ENCODE results near the gene SHKBP1.

DNA sequence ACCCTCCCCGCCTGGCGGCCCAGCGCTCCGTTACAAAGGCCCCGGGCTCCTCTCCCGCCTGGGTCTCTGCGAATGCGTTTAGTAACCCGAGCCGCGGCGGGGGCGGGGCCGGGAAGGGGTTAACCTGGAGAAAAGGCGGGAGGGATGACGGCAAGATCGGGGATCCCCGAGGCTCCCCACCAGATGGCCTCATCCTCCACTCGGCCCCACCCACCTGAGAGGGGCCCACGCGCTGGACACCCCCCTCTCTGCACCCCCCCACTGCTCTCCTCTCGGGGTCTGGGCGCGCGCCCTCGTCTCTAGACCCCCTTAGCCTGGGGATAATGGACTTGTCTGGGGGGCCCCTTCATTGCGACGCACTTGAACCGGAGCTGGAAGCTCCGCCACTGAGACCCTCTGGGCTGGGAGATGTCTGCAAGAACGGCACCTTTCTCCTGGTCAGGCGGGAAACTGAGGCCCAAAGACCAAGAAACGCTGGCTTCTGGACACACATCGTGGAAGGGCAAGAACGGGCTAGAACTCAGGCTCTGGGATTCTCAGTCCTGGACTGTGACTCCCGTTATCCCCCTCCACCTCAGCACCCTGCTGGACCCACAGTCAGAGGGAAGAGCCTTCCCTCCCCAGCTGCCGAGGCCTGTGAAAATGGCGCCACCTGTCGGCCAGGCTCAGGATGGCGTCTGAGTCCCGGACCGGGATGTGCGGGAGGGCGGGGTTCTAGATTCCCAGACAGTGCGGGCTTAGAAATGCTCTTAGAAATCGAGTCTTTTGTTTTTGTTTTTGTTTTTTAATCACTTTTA is 21.6 kb downstream of the SHKBP1 start:
- TF ChIP-seq, protein P1, sequence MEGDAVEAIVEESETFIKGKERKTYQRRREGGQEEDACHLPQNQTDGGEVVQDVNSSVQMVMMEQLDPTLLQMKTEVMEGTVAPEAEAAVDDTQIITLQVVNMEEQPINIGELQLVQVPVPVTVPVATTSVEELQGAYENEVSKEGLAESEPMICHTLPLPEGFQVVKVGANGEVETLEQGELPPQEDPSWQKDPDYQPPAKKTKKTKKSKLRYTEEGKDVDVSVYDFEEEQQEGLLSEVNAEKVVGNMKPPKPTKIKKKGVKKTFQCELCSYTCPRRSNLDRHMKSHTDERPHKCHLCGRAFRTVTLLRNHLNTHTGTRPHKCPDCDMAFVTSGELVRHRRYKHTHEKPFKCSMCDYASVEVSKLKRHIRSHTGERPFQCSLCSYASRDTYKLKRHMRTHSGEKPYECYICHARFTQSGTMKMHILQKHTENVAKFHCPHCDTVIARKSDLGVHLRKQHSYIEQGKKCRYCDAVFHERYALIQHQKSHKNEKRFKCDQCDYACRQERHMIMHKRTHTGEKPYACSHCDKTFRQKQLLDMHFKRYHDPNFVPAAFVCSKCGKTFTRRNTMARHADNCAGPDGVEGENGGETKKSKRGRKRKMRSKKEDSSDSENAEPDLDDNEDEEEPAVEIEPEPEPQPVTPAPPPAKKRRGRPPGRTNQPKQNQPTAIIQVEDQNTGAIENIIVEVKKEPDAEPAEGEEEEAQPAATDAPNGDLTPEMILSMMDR (conservative IDR thresholded peaks at IDR 0.05; ENCODE audit: low read depth, low read length): peak; percentile 99
- no peak for TF ChIP-seq EZH2 (IDR thresholded peaks at IDR 0.05; ENCODE audit: borderline replicate concordance, low read depth, low read length, poor library complexity, severe bottlenecking)
